Duodenal mucosa (tissue), 2 donors: ENCODE data around the gene GRAMD1B.

Experiments
- H3K27ac ChIP-seq: one replicate; pipeline ENCODE4 v1.7.0; 2013; ENCODE audit warnings: low read depth, low read length
- H3K27me3 ChIP-seq, 2 donors: one replicate each; pipeline ENCODE4 v1.7.0; 2013; ENCODE audit warnings: low read length in 2 of 2, control low read depth in 1 of 2; ENCODE audit not compliant: insufficient read depth in 2 of 2, control insufficient read depth in 1 of 2
- H3K36me3 ChIP-seq, 2 donors: one replicate each; pipeline ENCODE4 v1.7.0; 2013; ENCODE audit warnings: low read length in 2 of 2, control low read depth in 1 of 2; ENCODE audit not compliant: insufficient read depth in 2 of 2, control insufficient read depth in 1 of 2
- H3K4me1 ChIP-seq, 2 donors: one replicate each; pipeline ENCODE4 v1.7.0; 2013; ENCODE audit warnings: low read length in 2 of 2, control low read depth in 1 of 2; ENCODE audit not compliant: insufficient read depth in 2 of 2, control insufficient read depth in 1 of 2
- H3K4me3 ChIP-seq, 2 donors: one replicate each; pipeline ENCODE4 v1.7.0; 2013; ENCODE audit warnings: low read length in 2 of 2, low read depth in 1 of 2
- H3K9ac ChIP-seq, 2 donors: one replicate each; pipeline ENCODE4 v1.7.0; 2013; ENCODE audit warnings: low read length in 2 of 2, low read depth in 1 of 2
- H3K9me3 ChIP-seq, 2 donors: one replicate each; pipeline ENCODE4 v1.7.0; 2013; ENCODE audit warnings: low read length in 2 of 2, control low read depth in 1 of 2; ENCODE audit not compliant: control insufficient read depth in 1 of 2

GRAMD1B gene

DNA sequence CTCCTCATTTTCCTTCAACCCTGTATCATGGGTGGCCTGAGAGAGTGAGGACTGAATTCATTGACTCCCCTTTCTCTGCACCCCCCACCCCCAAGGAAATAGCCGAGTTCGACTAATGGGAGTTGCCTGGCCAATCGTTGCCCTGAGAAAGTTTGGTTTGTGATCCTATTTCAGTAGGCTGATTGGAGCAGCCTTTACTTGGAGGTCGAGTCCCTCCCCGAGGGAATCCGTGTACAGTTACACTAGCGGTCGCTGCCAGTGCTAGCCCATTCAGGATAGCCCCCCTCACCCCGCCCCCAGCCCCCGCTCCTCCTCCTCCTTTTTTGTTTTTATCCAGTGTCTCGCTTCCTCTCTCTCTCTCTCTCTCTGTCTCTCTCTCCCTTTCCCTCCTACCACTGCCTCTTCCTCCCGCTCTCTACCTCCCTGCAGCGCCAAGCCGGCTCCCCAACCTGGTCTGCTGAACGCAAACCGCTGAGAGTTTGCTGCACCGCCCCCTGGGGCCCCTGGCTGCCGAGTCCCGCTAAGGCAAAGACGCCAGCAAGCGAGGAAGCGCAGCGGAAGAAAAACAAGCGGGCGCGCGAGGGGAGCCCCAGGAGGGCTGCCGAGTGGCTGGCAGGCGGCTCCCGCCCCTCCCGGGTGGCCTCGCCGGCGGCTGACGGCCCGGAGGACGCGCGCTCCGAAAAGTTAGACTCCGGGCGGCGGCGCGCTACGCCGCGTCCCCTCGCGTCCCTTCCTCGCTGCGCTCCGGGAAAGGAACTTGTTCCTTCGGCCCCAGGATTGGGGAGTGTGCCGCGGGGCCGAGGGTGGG lies at the start of gene GRAMD1B:
Gene GRAMD1B, plus strand, starts transcription at position 357 of the 808 bp plus-strand sequence. CDS start 524 bp downstream, outside the sequence.
- H3K9ac ChIP-seq, result peak within 1 kb of the TSS; percentile 39 to 76
- peaks cover 14 to 32% of the 10 kb centered on the region in 2 donors for H3K4me1 ChIP-seq
- H3K4me3 ChIP-seq, result peak within 1 kb of the TSS; percentile 71 to 79
- no peaks in the 10 kb centered on the region for H3K27me3 ChIP-seq
- no peak within 1 kb of the TSS for H3K27ac ChIP-seq
- H3K36me3 ChIP-seq, result no peaks in the 10 kb centered on the region
- no peaks in the 10 kb centered on the region for H3K9me3 ChIP-seq

DNA sequence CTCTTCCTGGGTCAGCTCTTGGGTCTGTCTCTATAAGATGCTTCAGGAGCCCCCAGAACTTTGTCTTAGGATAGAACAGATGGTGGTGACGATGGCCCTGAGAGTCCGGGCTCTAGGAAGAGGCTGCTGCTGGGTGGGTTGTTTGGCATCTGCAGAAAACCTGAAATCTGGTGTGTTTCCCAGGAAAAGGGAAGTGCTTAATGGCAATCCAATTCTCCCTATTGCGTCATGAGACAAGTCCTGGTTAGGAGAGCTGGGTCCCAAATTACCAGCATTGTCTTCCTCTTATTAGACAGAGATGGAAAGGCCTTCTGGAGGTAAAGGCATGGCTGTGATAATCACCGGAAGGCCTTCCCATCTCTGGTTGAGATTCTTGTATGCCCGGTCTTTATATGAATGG lies 48.9 kb upstream of the GRAMD1B start:
- Histone ChIP-seq H3K4me3 (no peak overlapping the region), H3K9me3 (no peaks in the 10 kb centered on the region), H3K36me3 (no peaks in the 10 kb centered on the region), H3K27me3 (peaks cover 0 to 5% of the 10 kb centered on the region in 2 donors), H3K4me1 (no peaks in the 10 kb centered on the region), H3K9ac (no peak overlapping the region), H3K27ac (no peak overlapping the region)

DNA sequence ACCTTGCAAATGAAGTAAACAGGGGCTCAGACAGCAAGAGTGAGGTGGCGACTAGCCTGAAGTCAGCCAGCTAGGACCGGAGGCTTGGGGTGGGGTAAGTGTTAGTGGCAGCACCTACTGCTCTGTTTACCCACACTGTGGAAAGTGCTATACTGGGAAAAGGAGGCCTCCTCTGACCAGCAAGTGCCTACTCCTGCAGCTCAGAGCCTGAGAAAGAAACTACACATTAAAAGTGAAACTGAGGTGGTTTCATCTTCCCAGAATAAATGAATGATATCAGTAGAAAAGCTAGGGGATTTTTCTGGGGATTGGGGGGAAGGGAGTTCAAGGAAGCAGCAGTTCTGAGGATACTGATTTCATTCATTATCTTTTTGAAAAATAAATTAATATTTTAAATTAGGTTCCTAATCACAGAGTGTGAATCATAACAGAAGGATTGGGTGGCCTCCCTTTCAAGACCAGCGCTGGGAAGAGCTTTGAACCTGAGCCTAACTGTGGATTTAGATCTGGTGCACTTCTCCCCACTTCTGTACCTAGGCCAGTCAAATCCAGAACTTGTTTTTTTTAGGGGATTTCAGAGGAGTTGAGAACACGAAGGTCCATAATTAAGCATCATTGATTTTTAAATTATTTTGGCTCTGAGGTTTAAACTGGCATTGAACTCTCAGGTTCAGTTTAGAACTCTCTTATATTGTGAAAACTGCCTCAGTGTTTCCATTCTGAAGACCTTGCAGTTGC lies 48.1 kb upstream of the GRAMD1B start:
- no peaks in the 10 kb centered on the region for H3K9me3 ChIP-seq

DNA sequence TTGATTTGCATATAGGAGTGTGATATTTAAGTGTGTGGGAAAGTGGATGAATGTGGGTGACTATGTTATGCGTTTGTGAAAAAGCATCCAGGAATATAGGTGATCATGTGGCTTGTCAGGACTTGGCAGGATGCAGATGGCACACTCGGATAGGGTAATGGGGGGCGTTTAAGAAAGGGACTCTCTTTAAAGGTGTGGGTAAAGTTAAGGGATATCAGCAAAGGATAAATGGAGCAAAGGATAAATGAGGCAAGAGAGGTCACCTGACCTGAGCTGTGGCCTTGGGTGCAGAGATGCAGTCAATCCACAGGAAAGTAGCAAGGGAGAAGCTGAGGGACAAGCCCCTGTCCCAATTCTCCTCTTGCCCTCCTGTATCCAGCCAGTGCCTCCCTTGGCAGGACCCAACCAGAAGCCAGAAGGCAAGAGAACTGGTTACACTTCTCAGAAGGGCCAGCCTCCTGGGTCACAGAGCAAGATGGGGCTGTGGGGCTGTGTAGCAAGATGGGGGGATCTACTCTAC lies 47.5 kb upstream of the GRAMD1B start:
- no peak overlapping the region for H3K4me3 ChIP-seq

More for the DNA sequence above, 48.1 kb upstream of the GRAMD1B start:
- H3K36me3 ChIP-seq, result no peaks in the 10 kb centered on the region
- no peaks in the 10 kb centered on the region for H3K4me1 ChIP-seq
- peaks cover 0 to 5% of the 10 kb centered on the region in 2 donors for H3K27me3 ChIP-seq
- H3K4me3 ChIP-seq, result no peak overlapping the region
- H3K27ac ChIP-seq, result no peak overlapping the region
- no peak overlapping the region for H3K9ac ChIP-seq

DNA sequence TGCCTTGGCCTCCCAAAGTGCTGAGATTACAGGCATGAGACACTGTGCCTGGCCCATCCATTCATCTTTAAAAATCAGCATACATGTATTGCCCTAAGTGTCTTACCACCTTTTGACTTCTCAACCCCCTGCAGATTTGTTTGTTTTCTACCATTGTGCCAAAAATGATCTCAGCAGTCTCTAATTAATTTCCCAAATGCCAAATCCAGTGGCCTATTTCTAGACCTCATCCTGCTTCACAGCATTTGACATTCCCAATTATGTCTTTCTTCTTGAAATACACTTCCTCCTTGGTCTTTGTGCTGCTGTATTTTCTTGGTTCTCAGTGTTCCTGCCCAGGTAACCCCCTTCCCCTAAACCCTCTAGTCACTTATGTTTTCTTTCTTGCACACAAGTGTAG lies 46.0 kb upstream of the GRAMD1B start:
- no peak overlapping the region for H3K4me3 ChIP-seq
- H3K4me1 ChIP-seq, result no peaks in the 10 kb centered on the region
- peaks cover 0 to 5% of the 10 kb centered on the region in 2 donors for H3K27me3 ChIP-seq
- no peak overlapping the region for H3K27ac ChIP-seq
- no peaks in the 10 kb centered on the region for H3K9me3 ChIP-seq
- no peak overlapping the region for H3K9ac ChIP-seq
- H3K36me3 ChIP-seq, result no peaks in the 10 kb centered on the region

More for the DNA sequence above, 47.5 kb upstream of the GRAMD1B start:
- H3K9me3 ChIP-seq, result no peaks in the 10 kb centered on the region
- H3K27me3 ChIP-seq, result peaks cover 0 to 5% of the 10 kb centered on the region in 2 donors
- H3K4me1 ChIP-seq, result no peaks in the 10 kb centered on the region
- no peak overlapping the region for H3K27ac ChIP-seq
- no peaks in the 10 kb centered on the region for H3K36me3 ChIP-seq
- H3K9ac ChIP-seq, result no peak overlapping the region

DNA sequence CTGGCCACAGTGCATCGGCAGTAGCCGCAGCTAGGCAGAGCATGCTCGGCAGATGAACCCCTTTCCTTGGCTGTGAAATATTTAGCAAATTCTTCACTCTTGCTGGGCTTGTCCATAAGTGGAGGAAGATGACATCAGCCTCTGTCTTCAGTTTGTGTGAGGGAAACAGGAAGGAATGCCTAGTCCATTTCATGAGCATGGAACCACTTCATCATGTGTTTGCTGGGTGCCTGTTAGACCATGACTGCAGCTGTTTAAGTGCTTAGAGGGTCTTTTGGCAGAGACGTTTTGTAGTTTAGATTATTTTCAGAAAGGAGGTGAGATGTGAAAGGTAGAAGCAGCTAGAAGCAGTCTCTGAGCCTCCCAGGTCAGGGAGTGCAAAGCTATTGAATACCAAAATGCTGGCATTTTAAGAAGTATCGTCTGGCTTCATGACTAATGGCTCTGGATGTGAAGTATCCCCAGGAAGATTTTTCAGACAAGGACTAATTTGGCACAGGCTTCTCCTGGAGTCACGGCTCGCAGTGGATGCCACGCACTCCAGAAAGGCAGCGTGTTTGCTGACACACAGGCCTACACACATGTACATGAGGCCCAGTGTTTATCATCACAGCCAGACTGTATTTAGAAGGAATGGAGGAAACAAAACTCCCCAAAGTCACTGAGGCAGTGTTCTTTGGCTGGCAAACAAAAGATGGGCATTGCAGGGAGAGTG lies 43.1 kb upstream of the GRAMD1B start:
- no peak overlapping the region for H3K4me3 ChIP-seq
- no peaks in the 10 kb centered on the region for H3K4me1 ChIP-seq
- H3K27me3 ChIP-seq, result peaks cover 0 to 5% of the 10 kb centered on the region in 2 donors
- H3K27ac ChIP-seq, result no peak overlapping the region
- no peaks in the 10 kb centered on the region for H3K9me3 ChIP-seq
- H3K36me3 ChIP-seq, result no peaks in the 10 kb centered on the region
- H3K9ac ChIP-seq, result no peak overlapping the region

DNA sequence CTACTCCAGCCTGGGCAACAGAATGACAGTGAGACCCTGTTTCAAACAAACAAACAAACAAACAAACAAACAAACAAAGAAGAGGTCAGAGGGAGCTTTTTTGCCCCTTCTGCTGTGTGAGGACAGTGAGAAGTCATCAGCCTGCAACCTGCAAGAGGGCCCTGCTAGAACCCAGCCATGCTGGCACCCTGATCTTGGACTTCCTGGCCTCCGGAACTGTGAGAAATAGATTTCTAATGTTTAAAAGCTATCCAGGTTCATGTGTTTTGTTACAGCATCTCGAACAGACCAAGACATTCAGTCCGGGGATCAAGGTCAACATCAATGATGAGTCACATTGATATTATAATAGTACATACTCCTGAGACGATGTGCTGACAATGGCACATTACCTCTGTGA lies 41.4 kb upstream of the GRAMD1B start:
- no peak overlapping the region for H3K27ac ChIP-seq
- H3K4me3 ChIP-seq, result no peak overlapping the region
- no peaks in the 10 kb centered on the region for H3K4me1 ChIP-seq
- H3K27me3 ChIP-seq, result no peaks in the 10 kb centered on the region
- H3K9ac ChIP-seq, result no peak overlapping the region
- no peaks in the 10 kb centered on the region for H3K9me3 ChIP-seq
- no peaks in the 10 kb centered on the region for H3K36me3 ChIP-seq

DNA sequence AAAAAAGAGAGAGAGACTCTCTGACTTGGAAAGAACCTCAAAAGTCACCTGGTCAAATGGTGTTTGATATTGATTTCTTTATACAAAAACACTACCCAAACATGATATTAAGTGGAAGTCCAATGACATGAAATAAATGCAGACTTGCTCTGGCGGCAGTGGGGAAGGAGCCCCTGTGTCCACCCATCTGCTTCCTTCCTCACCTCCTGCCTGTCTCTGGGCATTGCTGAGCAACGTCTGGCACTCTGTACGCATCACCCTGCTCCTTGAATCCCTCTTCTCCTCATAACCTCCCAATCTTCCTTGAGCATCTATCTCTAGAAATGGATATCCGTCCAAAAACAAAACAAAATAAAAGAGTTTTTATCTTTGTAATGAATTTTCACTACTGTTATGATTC lies 39.9 kb upstream of the GRAMD1B start:
- Histone ChIP-seq H3K4me3 (no peak overlapping the region), H3K9me3 (no peaks in the 10 kb centered on the region), H3K36me3 (no peaks in the 10 kb centered on the region), H3K4me1 (no peaks in the 10 kb centered on the region), H3K27me3 (no peaks in the 10 kb centered on the region), H3K9ac (no peak overlapping the region), H3K27ac (no peak overlapping the region)

DNA sequence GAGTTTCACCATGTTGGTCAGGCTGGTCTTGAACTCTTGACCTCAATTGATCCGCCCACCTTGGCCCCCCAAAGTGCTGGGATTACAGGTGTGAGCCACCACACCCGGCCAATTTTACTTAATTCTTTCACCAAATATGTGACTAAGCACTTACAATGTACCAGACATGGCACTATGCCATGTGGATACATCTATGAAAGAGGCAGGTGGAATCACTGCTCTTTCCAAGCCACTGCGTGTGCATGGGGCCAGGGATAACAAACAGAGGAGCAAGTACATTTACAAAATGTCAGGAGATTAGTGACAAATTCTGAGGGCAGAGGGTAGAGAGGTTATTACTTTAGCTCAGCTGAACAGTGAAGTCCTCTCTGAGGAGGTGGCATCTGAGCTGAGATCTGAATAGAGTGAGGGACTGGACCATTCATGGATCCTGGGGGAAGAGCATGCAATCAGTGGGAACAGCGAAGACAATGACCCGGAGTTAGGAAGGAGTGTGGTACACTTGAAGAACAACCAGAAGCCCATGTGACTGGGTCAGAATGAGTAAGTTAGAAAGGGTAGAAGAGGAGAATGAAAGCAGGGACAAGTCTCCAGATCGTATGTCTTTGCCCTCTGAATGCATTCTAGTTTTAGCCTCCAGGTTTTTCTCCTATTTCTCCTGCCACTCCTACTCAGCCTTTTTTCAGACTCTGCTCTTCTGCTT lies 38.3 kb upstream of the GRAMD1B start:
- Histone ChIP-seq H3K9ac (no peak overlapping the region), H3K4me1 (no peaks in the 10 kb centered on the region), H3K36me3 (no peaks in the 10 kb centered on the region), H3K4me3 (no peak overlapping the region), H3K27me3 (no peaks in the 10 kb centered on the region), H3K27ac (no peak overlapping the region), H3K9me3 (no peaks in the 10 kb centered on the region)
